OCI-LY7 (cell line): ENCODE measurements around the gene GMDS. TPM values are rescaled to one million over a fixed set of nuclear protein-coding genes. Genes with fewer than 3 reads are reported as not detected.

ENCODE experiments used
- BruUV-seq: library from RNA; stranded (reverse); fragments of 400-500 nt; replicated peaks from 2 replicates; lab custom pipeline; 2021; lab: Mats Ljungman, UMichigan
- CTCF ChIA-PET: fragments of 300-600 bp; sonication (Branson Sonifier 250); formaldehyde crosslinking; loops from one replicate; lab custom pipeline; 2022; ENCODE audit warnings: antibody characterized with exemption; ENCODE audit not compliant: unreplicated experiment; lab: Charles Lee
- POLR2A ChIA-PET: fragments of 300-600 bp; sonication (Branson Sonifier 250); formaldehyde crosslinking; loops from one replicate; lab custom pipeline; 2022; ENCODE audit warnings: antibody characterized with exemption; lab: Charles Lee
- DNase-seq: peaks from one replicate; pipeline ENCODE4 v3.0.0-alpha.2; 2015; ENCODE audit warnings: low spot score
- H2AFZ ChIP-seq: fragments of 200-600 bp; sonication (generic), shearing (Covaris generic); 2 replicates; pipeline ENCODE4 v1.6.1; 2014; ENCODE audit warnings: mild to moderate bottlenecking, antibody characterized with exemption, low read length, moderate library complexity
- H3K27ac ChIP-seq: fragments of 200-600 bp; sonication (generic); 2 replicates; pipeline ENCODE4 v1.5.1; 2014; ENCODE audit warnings: mixed run types, low read depth, mild to moderate bottlenecking, moderate library complexity, low read length, inconsistent platforms; ENCODE audit not compliant: poor library complexity, severe bottlenecking
- H3K36me3 ChIP-seq: fragments of 200-600 bp; sonication (generic); 2 replicates; pipeline ENCODE4 v1.6.1; 2014; ENCODE audit warnings: mild to moderate bottlenecking, antibody characterized with exemption, low read length, moderate library complexity, mixed read lengths; ENCODE audit not compliant: insufficient read depth
- H3K4me1 ChIP-seq: fragments of 200-600 bp; sonication (generic); 2 replicates; pipeline ENCODE4 v1.5.1; 2014; ENCODE audit warnings: mild to moderate bottlenecking, low read length; ENCODE audit not compliant: insufficient read depth, poor library complexity, severe bottlenecking
- H3K4me2 ChIP-seq: fragments of 200-600 bp; sonication (generic); 2 replicates; pipeline ENCODE4 v1.6.1; 2014; ENCODE audit warnings: mild to moderate bottlenecking, low read length
- H3K4me3 ChIP-seq: fragments of 200-600 bp; sonication (generic); 2 replicates; pipeline ENCODE4 v1.5.1; 2014; ENCODE audit warnings: mild to moderate bottlenecking, low read depth, low read length; ENCODE audit not compliant: poor library complexity, severe bottlenecking
- H3K79me2 ChIP-seq: fragments of 200-600 bp; sonication (generic); 2 replicates; pipeline ENCODE4 v1.6.1; 2016; ENCODE audit warnings: low read depth, mild to moderate bottlenecking, low read length, moderate library complexity, mixed read lengths; ENCODE audit not compliant: insufficient read depth
- H3K9me2 ChIP-seq: fragments of 200-600 bp; sonication (generic); 2 replicates; pipeline ENCODE4 v1.6.1; 2016; ENCODE audit warnings: mild to moderate bottlenecking, low read length, mixed read lengths; ENCODE audit not compliant: insufficient read depth
- H3K9me3 ChIP-seq: fragments of 200-600 bp; sonication (generic); 2 replicates; pipeline ENCODE4 v1.6.1; 2014; ENCODE audit warnings: mild to moderate bottlenecking, mixed run types, low read length, mixed read lengths
- H4K20me1 ChIP-seq: fragments of 200-600 bp; sonication (generic); 2 replicates; pipeline ENCODE4 v1.6.1; 2014; ENCODE audit warnings: mild to moderate bottlenecking, antibody characterized with exemption, low read length, moderate library complexity, mixed read lengths; ENCODE audit not compliant: insufficient read depth
- CTCF ChIP-seq: fragments of 200-600 bp; sonication (generic); conservative IDR thresholded peaks from 2 replicates; pipeline ENCODE4 v1.5.1; 2014; ENCODE audit warnings: mild to moderate bottlenecking, antibody characterized with exemption, low read length, moderate library complexity, mixed read lengths
- EZH2phosphoT487 ChIP-seq: fragments of 200-600 bp; sonication (generic); IDR thresholded peaks from 2 replicates; pipeline ENCODE4 v1.6.1; 2018; ENCODE audit warnings: low read depth, borderline replicate concordance, mild to moderate bottlenecking, mixed run types, antibody characterized with exemption, low read length, moderate library complexity, mixed read lengths
- intact Hi-C: fragments of 100-400 bp; cut with micrococcal nuclease; formaldehyde crosslinking; loops from one replicate; pipeline ENCODE4 v1.10.0; 2022; ENCODE audit not compliant: unreplicated experiment
- total RNA-seq, 2 experiments: library from RNA; depleted of rRNA in 1 of 2; stranded (reverse); fragments of >200 nt in 1 of 2; shearing (Covaris generic) in 1 of 2; gene quantifications; 2 replicates each; pipeline ENCODE4 v1.2.3, GENCODE V29; 2014 to 2022

The GMDS gene
- total RNA-seq, 2 experiments from 2014 or later, result 9.9 to 26.8 TPM

- no peaks in the 10 kb centered on the region for H3K36me3 ChIP-seq
- intact Hi-C loops, result no loop called here
- no peak overlapping the region for H2AFZ ChIP-seq
- H3K4me1 ChIP-seq, result no peaks in the 10 kb centered on the region
- H3K4me3 ChIP-seq, result no peak overlapping the region
- no peaks in the 10 kb centered on the region for H4K20me1 ChIP-seq
- TF ChIP-seq EZH2phosphoT487, result no peak
- no peak for TF ChIP-seq CTCF
- ChIA-PET POLR2A (interaction anchor here (0.6 kb wide), 1 partner anchor 694 kb away, joined by 3 read pairs; no protein-coding TSS in a partner anchor), CTCF (no interaction called here)
- no peak overlapping the region for H3K27ac ChIP-seq
- no peaks in the 10 kb centered on the region for H3K9me2 ChIP-seq
- BruUV-seq, result no TSS peak
- no peaks in the 10 kb centered on the region for H3K9me3 ChIP-seq
- H3K4me2 ChIP-seq, result no peak overlapping the region
- no peaks in the 10 kb centered on the region for H3K79me2 ChIP-seq
- DNase-seq, result no peak
Observed at GRCh38 chr6:1708820-1709219, 536.6 kb downstream of the GMDS start.

DNA sequence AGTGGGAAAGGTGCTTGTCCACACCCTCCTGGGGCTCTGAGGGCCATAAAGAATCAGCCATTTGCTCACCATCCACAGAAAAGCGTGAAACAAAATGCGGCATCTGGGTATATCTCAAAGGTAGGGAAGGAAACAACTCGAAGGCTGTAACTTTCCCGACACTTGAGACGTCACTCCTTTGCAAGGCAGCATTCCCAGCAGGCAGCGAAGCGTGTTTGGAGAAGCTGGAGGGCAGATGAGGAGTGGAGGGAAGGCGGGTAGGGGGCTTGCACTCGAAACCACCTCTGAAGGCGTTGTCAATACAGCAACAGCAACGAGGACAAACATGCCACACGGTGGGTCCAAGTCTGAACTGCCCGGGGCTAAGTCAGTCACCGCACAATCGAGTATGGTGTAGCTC lies 537.3 kb downstream of the GMDS start:
- Histone ChIP-seq H2AFZ (no peak overlapping the region), H3K4me2 (no peak overlapping the region), H4K20me1 (no peaks in the 10 kb centered on the region), H3K9me2 (no peaks in the 10 kb centered on the region), H3K4me3 (no peak overlapping the region), H3K36me3 (no peaks in the 10 kb centered on the region), H3K79me2 (no peaks in the 10 kb centered on the region), H3K27ac (no peak overlapping the region), H3K9me3 (no peaks in the 10 kb centered on the region), H3K4me1 (no peaks in the 10 kb centered on the region)
- intact Hi-C loops, result no loop called here
- ChIA-PET POLR2A (no interaction called here), CTCF (no interaction called here)
- no TSS peak for BruUV-seq
- TF ChIP-seq EZH2phosphoT487, result no peak
- no peak for TF ChIP-seq CTCF
- DNase-seq, result no peak

GRCh38 chr6:1705630-1706029 lies 539.8 kb downstream of the GMDS start:
- DNase-seq, result no peak
- intact Hi-C loops, result no loop called here
- Histone ChIP-seq H3K9me3 (no peaks in the 10 kb centered on the region), H2AFZ (no peak overlapping the region), H3K36me3 (no peaks in the 10 kb centered on the region), H3K79me2 (no peaks in the 10 kb centered on the region), H4K20me1 (no peaks in the 10 kb centered on the region), H3K27ac (no peak overlapping the region), H3K4me1 (no peaks in the 10 kb centered on the region), H3K4me3 (no peak overlapping the region), H3K9me2 (no peaks in the 10 kb centered on the region), H3K4me2 (no peak overlapping the region)
- no TSS peak for BruUV-seq
- ChIA-PET CTCF (no interaction called here), POLR2A (no interaction called here)
- no peak for TF ChIP-seq CTCF
- no peak for TF ChIP-seq EZH2phosphoT487
